Measurements from ENCODE around the gene PSEN1.

The PSEN1 gene

DNA sequence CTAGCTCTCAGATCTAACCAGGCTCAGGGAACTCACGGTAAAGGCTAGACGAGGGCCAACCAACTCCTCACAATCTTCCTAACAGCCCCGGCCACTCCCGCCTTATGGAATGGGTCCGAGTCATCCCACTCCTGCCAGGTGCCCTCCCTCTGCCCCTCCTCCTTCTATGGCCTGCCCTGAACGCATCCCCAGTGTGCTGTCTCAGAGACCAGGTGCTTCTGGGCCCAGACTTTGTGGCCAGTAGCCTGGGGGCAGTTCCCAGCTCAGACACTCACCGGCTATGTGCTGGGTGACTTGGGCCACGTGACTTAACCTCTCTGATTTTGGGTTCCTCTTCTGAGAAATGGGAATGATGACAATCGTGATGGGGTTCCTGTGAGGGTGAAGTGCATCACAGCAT lies 123.5 kb downstream of the PSEN1 start:
- Histone ChIP-seq H3K36me3 (ENCODE audit: control insufficient read depth, low read length) (no peaks in the 10 kb centered on the region), H3K9me2 (replicated peaks; ENCODE audit: control insufficient read depth, low read length) (no peaks in the 10 kb centered on the region), H4K20me1 (ENCODE audit: control insufficient read depth, insufficient read depth, low read depth, low read length) (no peaks in the 10 kb centered on the region), H3K4me1 (ENCODE audit: control insufficient read depth, low read length) (peaks cover 11% of the 10 kb centered on the region), H3K4me3 (ENCODE audit: low read length) (no peak overlapping the region), H3K27me3 (ENCODE audit: control insufficient read depth, low read length) (no peaks in the 10 kb centered on the region), H3K27ac (ENCODE audit: low read depth, low read length) (no peak overlapping the region), H3K79me2 (ENCODE audit: control insufficient read depth, low read length) (no peaks in the 10 kb centered on the region), H3F3A (ENCODE audit: control insufficient read depth, insufficient read depth) (no peaks in the 10 kb centered on the region), H3K9me3 (ENCODE audit: control insufficient read depth, insufficient read depth, low read length) (no peaks in the 10 kb centered on the region), H3K4me2 (ENCODE audit: low read length) (no peak overlapping the region)
- TF ChIP-seq EZH2phosphoT487 (IDR thresholded peaks at IDR 0.05; ENCODE audit: borderline replicate concordance, low read length): no peak
- TF ChIP-seq, protein P1, sequence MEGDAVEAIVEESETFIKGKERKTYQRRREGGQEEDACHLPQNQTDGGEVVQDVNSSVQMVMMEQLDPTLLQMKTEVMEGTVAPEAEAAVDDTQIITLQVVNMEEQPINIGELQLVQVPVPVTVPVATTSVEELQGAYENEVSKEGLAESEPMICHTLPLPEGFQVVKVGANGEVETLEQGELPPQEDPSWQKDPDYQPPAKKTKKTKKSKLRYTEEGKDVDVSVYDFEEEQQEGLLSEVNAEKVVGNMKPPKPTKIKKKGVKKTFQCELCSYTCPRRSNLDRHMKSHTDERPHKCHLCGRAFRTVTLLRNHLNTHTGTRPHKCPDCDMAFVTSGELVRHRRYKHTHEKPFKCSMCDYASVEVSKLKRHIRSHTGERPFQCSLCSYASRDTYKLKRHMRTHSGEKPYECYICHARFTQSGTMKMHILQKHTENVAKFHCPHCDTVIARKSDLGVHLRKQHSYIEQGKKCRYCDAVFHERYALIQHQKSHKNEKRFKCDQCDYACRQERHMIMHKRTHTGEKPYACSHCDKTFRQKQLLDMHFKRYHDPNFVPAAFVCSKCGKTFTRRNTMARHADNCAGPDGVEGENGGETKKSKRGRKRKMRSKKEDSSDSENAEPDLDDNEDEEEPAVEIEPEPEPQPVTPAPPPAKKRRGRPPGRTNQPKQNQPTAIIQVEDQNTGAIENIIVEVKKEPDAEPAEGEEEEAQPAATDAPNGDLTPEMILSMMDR (IDR thresholded peaks at IDR 0.05; ENCODE audit: low read depth, low read length, poor library complexity, severe bottlenecking): no peak

DNA sequence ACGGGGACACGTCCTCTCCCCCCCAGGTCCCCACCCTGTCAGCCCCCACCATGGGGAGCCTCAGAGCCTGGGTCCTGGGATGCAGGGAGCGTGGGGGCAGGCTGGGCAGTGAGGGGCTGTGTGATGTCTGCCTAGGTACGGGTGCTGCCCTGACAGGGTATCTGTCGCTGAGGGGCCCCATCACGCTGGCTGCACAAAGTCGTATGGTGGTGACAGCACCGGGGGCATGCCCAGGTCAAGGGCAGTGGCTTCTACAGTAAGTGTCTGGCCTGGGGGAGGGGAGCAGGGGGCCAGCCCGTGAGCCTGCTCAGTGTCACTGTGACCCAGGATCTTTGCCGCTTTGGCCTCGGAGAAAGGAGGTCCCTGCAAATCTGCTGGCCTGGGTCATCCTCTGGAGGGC lies 124.3 kb downstream of the PSEN1 start:
- no peak overlapping the region for H3K4me3 ChIP-seq (ENCODE audit: low read length)
- H3K9me3 ChIP-seq (ENCODE audit: control insufficient read depth, insufficient read depth, low read length): no peaks in the 10 kb centered on the region
- H3K27me3 ChIP-seq (ENCODE audit: control insufficient read depth, low read length): no peaks in the 10 kb centered on the region
- H3K27ac ChIP-seq (ENCODE audit: low read depth, low read length): no peak overlapping the region
- H4K20me1 ChIP-seq (ENCODE audit: control insufficient read depth, insufficient read depth, low read depth, low read length): no peaks in the 10 kb centered on the region
- H3K36me3 ChIP-seq (ENCODE audit: control insufficient read depth, low read length): no peaks in the 10 kb centered on the region
- no peak overlapping the region for H3K4me2 ChIP-seq (ENCODE audit: low read length)
- peaks cover 11% of the 10 kb centered on the region for H3K4me1 ChIP-seq (ENCODE audit: control insufficient read depth, low read length)
- TF ChIP-seq EZH2phosphoT487 (IDR thresholded peaks at IDR 0.05; ENCODE audit: borderline replicate concordance, low read length): no peak
- TF ChIP-seq, protein P1 (IDR thresholded peaks at IDR 0.05; ENCODE audit: low read depth, low read length, poor library complexity, severe bottlenecking): no peak
- no peaks in the 10 kb centered on the region for H3K79me2 ChIP-seq (ENCODE audit: control insufficient read depth, low read length)
- H3F3A ChIP-seq (ENCODE audit: control insufficient read depth, insufficient read depth): no peaks in the 10 kb centered on the region
- H3K9me2 ChIP-seq (replicated peaks; ENCODE audit: control insufficient read depth, low read length): no peaks in the 10 kb centered on the region

DNA sequence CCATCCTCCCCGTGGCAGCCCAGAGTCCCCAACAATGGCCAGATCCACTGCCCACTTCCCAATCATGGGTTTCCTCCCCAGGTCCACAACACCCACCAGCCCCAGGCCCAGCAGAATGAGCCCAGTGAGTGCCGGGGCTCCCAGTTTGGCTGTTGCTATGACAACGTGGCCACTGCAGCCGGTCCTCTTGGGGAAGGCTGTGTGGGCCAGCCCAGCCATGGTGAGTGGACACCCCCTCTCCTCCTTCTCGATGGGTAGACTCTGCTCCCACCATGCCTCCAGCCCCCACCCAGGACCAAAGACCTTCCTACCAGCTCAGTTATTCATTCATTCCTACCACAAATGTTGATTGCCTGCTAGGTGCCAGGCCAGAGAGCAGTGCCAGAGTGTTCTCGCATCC lies 124.8 kb downstream of the PSEN1 start:
- Histone ChIP-seq H3K79me2 (ENCODE audit: control insufficient read depth, low read length) (no peaks in the 10 kb centered on the region), H3K4me2 (ENCODE audit: low read length) (no peak overlapping the region), H3K4me3 (ENCODE audit: low read length) (no peak overlapping the region), H3K27me3 (ENCODE audit: control insufficient read depth, low read length) (no peaks in the 10 kb centered on the region), H3K9me3 (ENCODE audit: control insufficient read depth, insufficient read depth, low read length) (no peaks in the 10 kb centered on the region), H3F3A (ENCODE audit: control insufficient read depth, insufficient read depth) (no peaks in the 10 kb centered on the region), H3K4me1 (ENCODE audit: control insufficient read depth, low read length) (peaks cover 11% of the 10 kb centered on the region), H3K27ac (ENCODE audit: low read depth, low read length) (no peak overlapping the region), H4K20me1 (ENCODE audit: control insufficient read depth, insufficient read depth, low read depth, low read length) (no peaks in the 10 kb centered on the region), H3K9me2 (replicated peaks; ENCODE audit: control insufficient read depth, low read length) (no peaks in the 10 kb centered on the region), H3K36me3 (ENCODE audit: control insufficient read depth, low read length) (no peaks in the 10 kb centered on the region)
- TF ChIP-seq, protein P1 (IDR thresholded peaks at IDR 0.05; ENCODE audit: low read depth, low read length, poor library complexity, severe bottlenecking): no peak
- no peak for TF ChIP-seq EZH2phosphoT487 (IDR thresholded peaks at IDR 0.05; ENCODE audit: borderline replicate concordance, low read length)
